Activated gamma-delta T cell treated with anti-CD3 and anti-CD28 coated beads, Interleukin-2, amount 50 U/mL, for 16 hours (primary cell): ENCODE measurements around the gene TEAD1.

Experiments
- DNase-seq: peaks from one replicate; pipeline ENCODE4 v3.0.0-alpha.2; 2020; ENCODE audit warnings: low read depth

Gene TEAD1

GRCh38 chr11:12789054-12789453, 114.8 kb downstream of the TEAD1 start:
- DNase-seq = no peak

GRCh38 chr11:12789596-12790215, 115.5 kb downstream of the TEAD1 start:
- no peak for DNase-seq

- DNase-seq = no peak
These were observed 116.8 kb downstream of the TEAD1 start for GRCh38 chr11:12790861-12791616.

- DNase-seq = no peak
These were observed 117.8 kb downstream of the TEAD1 start for GRCh38 chr11:12792018-12792417.

- DNase-seq = no peak
These were observed 118.4 kb downstream of the TEAD1 start for GRCh38 chr11:12792590-12792989.

- DNase-seq = no peak
These were observed 118.8 kb downstream of the TEAD1 start for GRCh38 chr11:12793065-12793464.

- DNase-seq = no peak
These were observed 119.3 kb downstream of the TEAD1 start for GRCh38 chr11:12793506-12793905.

GRCh38 chr11:12794576-12795230, 120.5 kb downstream of the TEAD1 start:
- no peak for DNase-seq

- no peak for DNase-seq
These were observed 123.8 kb downstream of the TEAD1 start for GRCh38 chr11:12797996-12798395.

- no peak for DNase-seq
These were observed 124.4 kb downstream of the TEAD1 start for GRCh38 chr11:12798609-12799011.

GRCh38 chr11:12799334-12799835, 125.2 kb downstream of the TEAD1 start:
- no peak for DNase-seq

- no peak for DNase-seq
These were observed 125.9 kb downstream of the TEAD1 start for GRCh38 chr11:12800032-12800671.

- DNase-seq = no peak
These were observed 126.7 kb downstream of the TEAD1 start for GRCh38 chr11:12800871-12801270.

GRCh38 chr11:12801976-12802375, 127.8 kb downstream of the TEAD1 start:
- DNase-seq = no peak

GRCh38 chr11:12802418-12803085, 128.3 kb downstream of the TEAD1 start:
- no peak for DNase-seq

- DNase-seq = no peak
These were observed 129.0 kb downstream of the TEAD1 start for GRCh38 chr11:12803086-12803826.

GRCh38 chr11:12806113-12806512, 131.9 kb downstream of the TEAD1 start:
- DNase-seq = no peak

GRCh38 chr11:12807621-12808020, 133.4 kb downstream of the TEAD1 start:
- no peak for DNase-seq

GRCh38 chr11:12808519-12808918, 134.3 kb downstream of the TEAD1 start:
- no peak for DNase-seq

- DNase-seq = no peak
These were observed 135.1 kb downstream of the TEAD1 start for GRCh38 chr11:12809364-12809763.

GRCh38 chr11:12809864-12810567, 135.8 kb downstream of the TEAD1 start:
- DNase-seq = no peak
